CD8-positive, alpha-beta memory T cell (primary cell): ENCODE measurements around the gene ZDHHC14. TPM values are rescaled to one million over a fixed set of nuclear protein-coding genes. Genes with fewer than 3 reads are reported as not detected.

Source experiments
- CTCF ChIA-PET: fragments of 350-600 bp; sonication (Branson Sonifier 250); formaldehyde crosslinking; loops from one replicate; lab custom pipeline; 2021; ENCODE audit warnings: antibody characterized with exemption; lab: Charles Lee
- POLR2A ChIA-PET: fragments of 350-600 bp; sonication (Branson Sonifier 250); formaldehyde crosslinking; loops from one replicate; lab custom pipeline; 2021; ENCODE audit warnings: antibody characterized with exemption; lab: Charles Lee
- DNase-seq, 5 donors: peaks; one replicate each; pipeline versions ENCODE4 v3.0.0 to v3.0.0-alpha.2; 2020 to 2022; ENCODE audit warnings: mixed read lengths in 1 of 5
- H3K27ac ChIP-seq: one replicate; pipeline ENCODE4 v1.7.0; 2013; ENCODE audit warnings: low read depth, mild to moderate bottlenecking, low read length, moderate library complexity
- H3K27me3 ChIP-seq: 2 replicates; pipeline ENCODE4 v1.7.0; 2013; ENCODE audit warnings: low read length, mild to moderate bottlenecking; ENCODE audit not compliant: insufficient read depth, poor library complexity, severe bottlenecking
- H3K36me3 ChIP-seq: 2 replicates; pipeline ENCODE4 v1.7.0; 2013; ENCODE audit warnings: mild to moderate bottlenecking, low read length, moderate library complexity; ENCODE audit not compliant: insufficient read depth
- H3K4me1 ChIP-seq: 2 replicates; pipeline ENCODE4 v1.7.0; 2013; ENCODE audit warnings: mild to moderate bottlenecking, low read length, moderate library complexity; ENCODE audit not compliant: insufficient read depth
- H3K4me3 ChIP-seq: 2 replicates; pipeline ENCODE4 v1.7.0; 2013; ENCODE audit warnings: mild to moderate bottlenecking, low read length
- H3K9me3 ChIP-seq: 2 replicates; pipeline ENCODE4 v1.7.0; 2013; ENCODE audit warnings: mild to moderate bottlenecking, low read length
- H3K27ac Mint-ChIP-seq, 8 donors: one replicate each; pipeline ENCODE4 v1.8.0; 2020 to 2021; ENCODE audit warnings: mixed read lengths in 8 of 8, mild to moderate bottlenecking in 6 of 8, inconsistent platforms in 3 of 8, moderate library complexity in 3 of 8
- H3K27me3 Mint-ChIP-seq, 2 donors: one replicate each; pipeline ENCODE4 v1.8.0; 2020 to 2021; ENCODE audit warnings: mixed read lengths in 2 of 2, mild to moderate bottlenecking in 1 of 2, moderate library complexity in 1 of 2
- H3K36me3 Mint-ChIP-seq, 3 donors: one replicate each; pipeline ENCODE4 v1.8.0; 2020 to 2021; ENCODE audit warnings: mixed read lengths in 3 of 3, inconsistent platforms in 1 of 3, mild to moderate bottlenecking in 1 of 3
- H3K4me1 Mint-ChIP-seq, 3 donors: one replicate each; pipeline ENCODE4 v1.8.0; 2020 to 2021; ENCODE audit warnings: mixed read lengths in 3 of 3, inconsistent platforms in 1 of 3, mild to moderate bottlenecking in 1 of 3
- H3K4me3 Mint-ChIP-seq, 7 donors: one replicate each; pipeline ENCODE4 v1.8.0; 2020 to 2021; ENCODE audit warnings: mixed read lengths in 7 of 7, mild to moderate bottlenecking in 6 of 7, moderate library complexity in 4 of 7, inconsistent platforms in 2 of 7
- H3K9me3 Mint-ChIP-seq, 5 donors: one replicate each; pipeline ENCODE4 v1.8.0; 2020 to 2022; ENCODE audit warnings: mixed read lengths in 5 of 5, mild to moderate bottlenecking in 3 of 5, moderate library complexity in 2 of 5, inconsistent platforms in 1 of 5
- polyA plus RNA-seq: library from polyadenylated mRNA; unstranded; fragments of 300-500 nt; fragmentation: Illumina TruSeq; gene quantifications from one replicate; pipeline ENCODE4 v1.2.3, GENCODE V29; 2021
- total RNA-seq, 2 experiments: library from RNA; stranded (reverse); gene quantifications; one replicate each; pipeline ENCODE4 v1.2.3, GENCODE V29; 2021

The ZDHHC14 gene
- total and polyA plus RNA-seq, 3 experiments from 2014 or later = 4.2 to 8.1 (median 6.3) TPM

- no peaks in the 10 kb centered on the region for H3K36me3 Mint-ChIP-seq
- no peaks in the 10 kb centered on the region for H3K9me3 ChIP-seq
- CTCF ChIA-PET = no interaction called here
- peak overlapping the region; percentile 78 for H3K27ac ChIP-seq
- POLR2A ChIA-PET = no interaction called here
- peaks cover 0 to 1% of the 10 kb centered on the region in 2 donors for H3K27me3 Mint-ChIP-seq
- no peak for DNase-seq
- H3K27ac Mint-ChIP-seq = peak overlapping the region in 1 of 8 donors; percentile 56
- H3K27me3 ChIP-seq = no peaks in the 10 kb centered on the region
- H3K36me3 ChIP-seq = no peaks in the 10 kb centered on the region
- peaks cover 0 to 4% (median 1%) of the 10 kb centered on the region in 3 donors for H3K4me1 Mint-ChIP-seq
- no peak overlapping the region for H3K4me3 Mint-ChIP-seq
- H3K9me3 Mint-ChIP-seq = no peaks in the 10 kb centered on the region
- H3K4me3 ChIP-seq = no peak overlapping the region
- H3K4me1 ChIP-seq = no peaks in the 10 kb centered on the region
These were observed 135.5 kb downstream of the ZDHHC14 start for GRCh38 chr6:157516319-157517026.

GRCh38 chr6:157517601-157518359 lies 136.8 kb downstream of the ZDHHC14 start:
- Histone ChIP-seq H3K4me1 (no peaks in the 10 kb centered on the region), H3K36me3 (no peaks in the 10 kb centered on the region), H3K4me3 (no peak overlapping the region), H3K9me3 (no peaks in the 10 kb centered on the region), H3K27ac (peak overlapping the region; percentile 24), H3K27me3 (no peaks in the 10 kb centered on the region)
- Mint-ChIP-seq H3K4me1 (peaks cover 0 to 4% (median 0%) of the 10 kb centered on the region in 3 donors), H3K36me3 (no peaks in the 10 kb centered on the region), H3K9me3 (no peaks in the 10 kb centered on the region), H3K4me3 (no peak overlapping the region), H3K27me3 (peaks cover 0 to 1% of the 10 kb centered on the region in 2 donors), H3K27ac (peak overlapping the region in 1 of 8 donors; percentile 19)
- DNase-seq = no peak
- ChIA-PET POLR2A (no interaction called here), CTCF (no interaction called here)

GRCh38 chr6:157518397-157519250 lies 137.6 kb downstream of the ZDHHC14 start:
- peaks cover 0 to 4% (median 0%) of the 10 kb centered on the region in 3 donors for H3K4me1 Mint-ChIP-seq
- Histone ChIP-seq H3K27me3 (no peaks in the 10 kb centered on the region), H3K9me3 (no peaks in the 10 kb centered on the region), H3K4me3 (no peak overlapping the region), H3K36me3 (no peaks in the 10 kb centered on the region), H3K4me1 (no peaks in the 10 kb centered on the region), H3K27ac (peak overlapping the region; percentile 38)
- H3K36me3 Mint-ChIP-seq = no peaks in the 10 kb centered on the region
- DNase-seq = no peak
- POLR2A ChIA-PET = no interaction called here
- no peak overlapping the region for H3K27ac Mint-ChIP-seq
- no peaks in the 10 kb centered on the region for H3K9me3 Mint-ChIP-seq
- CTCF ChIA-PET = no interaction called here
- H3K27me3 Mint-ChIP-seq = peaks cover 0 to 1% of the 10 kb centered on the region in 2 donors
- no peak overlapping the region for H3K4me3 Mint-ChIP-seq

- Histone ChIP-seq H3K4me1 (no peaks in the 10 kb centered on the region), H3K9me3 (no peaks in the 10 kb centered on the region), H3K36me3 (no peaks in the 10 kb centered on the region), H3K4me3 (no peak overlapping the region), H3K27me3 (no peaks in the 10 kb centered on the region), H3K27ac (peak overlapping the region; percentile 38)
- Mint-ChIP-seq H3K4me3 (no peak overlapping the region), H3K27me3 (peaks cover 0 to 4% of the 10 kb centered on the region in 2 donors), H3K36me3 (no peaks in the 10 kb centered on the region), H3K9me3 (no peaks in the 10 kb centered on the region), H3K27ac (no peak overlapping the region), H3K4me1 (peaks cover 0 to 4% (median 0%) of the 10 kb centered on the region in 3 donors)
- CTCF ChIA-PET = no interaction called here
- POLR2A ChIA-PET = no interaction called here
- no peak for DNase-seq
These were observed 138.5 kb downstream of the ZDHHC14 start for GRCh38 chr6:157519255-157520116.

- H3K4me3 Mint-ChIP-seq = no peak overlapping the region
- no peaks in the 10 kb centered on the region for H3K9me3 Mint-ChIP-seq
- Histone ChIP-seq H3K27me3 (no peaks in the 10 kb centered on the region), H3K36me3 (no peaks in the 10 kb centered on the region), H3K4me1 (no peaks in the 10 kb centered on the region), H3K9me3 (no peaks in the 10 kb centered on the region), H3K27ac (peak overlapping the region; percentile 17), H3K4me3 (no peak overlapping the region)
- no peak for DNase-seq
- peaks cover 0 to 4% of the 10 kb centered on the region in 2 donors for H3K27me3 Mint-ChIP-seq
- H3K36me3 Mint-ChIP-seq = no peaks in the 10 kb centered on the region
- ChIA-PET CTCF (no interaction called here), POLR2A (no interaction called here)
- peaks cover 0 to 2% (median 0%) of the 10 kb centered on the region in 3 donors for H3K4me1 Mint-ChIP-seq
- H3K27ac Mint-ChIP-seq = no peak overlapping the region
These were observed 139.1 kb downstream of the ZDHHC14 start for GRCh38 chr6:157520117-157520406.

- H3K27me3 Mint-ChIP-seq = peaks cover 0 to 4% of the 10 kb centered on the region in 2 donors
- H3K27ac Mint-ChIP-seq = no peak overlapping the region
- no peaks in the 10 kb centered on the region for H3K9me3 ChIP-seq
- no peaks in the 10 kb centered on the region for H3K36me3 Mint-ChIP-seq
- no peak overlapping the region for H3K4me3 Mint-ChIP-seq
- H3K27ac ChIP-seq = peak overlapping the region; percentile 17
- no peak overlapping the region for H3K4me3 ChIP-seq
- H3K36me3 ChIP-seq = no peaks in the 10 kb centered on the region
- no peaks in the 10 kb centered on the region for H3K4me1 ChIP-seq
- ChIA-PET CTCF (no interaction called here), POLR2A (no interaction called here)
- H3K27me3 ChIP-seq = no peaks in the 10 kb centered on the region
- peaks cover under 1 to 2% (median 2%) of the 10 kb centered on the region in 3 donors for H3K4me1 Mint-ChIP-seq
- no peaks in the 10 kb centered on the region for H3K9me3 Mint-ChIP-seq
- DNase-seq = no peak
These were observed 139.8 kb downstream of the ZDHHC14 start for GRCh38 chr6:157520596-157521361.
